ENCODE results near the gene VPS35L. TPM values are rescaled to one million over a fixed set of nuclear protein-coding genes. Genes with fewer than 3 reads are reported as not detected.

Gene VPS35L
- total RNA-seq, 2 experiments from 2014 or later = 33.9 to 38.0 TPM

DNA sequence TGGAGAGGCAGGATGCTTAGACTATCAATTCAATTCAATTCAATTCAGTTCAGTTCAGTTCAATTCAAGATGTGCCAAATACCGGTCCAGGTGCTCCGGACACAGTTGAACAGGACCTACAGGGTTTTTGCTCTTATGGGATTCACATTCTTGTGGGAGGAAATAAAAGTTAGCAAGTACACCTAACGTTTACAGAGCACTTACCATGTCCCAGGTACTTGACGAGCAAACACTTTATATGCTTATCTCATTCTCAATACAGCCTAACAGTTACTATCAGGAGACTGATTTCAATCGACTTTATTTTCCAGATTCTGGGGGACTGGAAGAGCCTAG lies 33.1 kb upstream of the VPS35L start:
- POLR2A ChIA-PET = interaction anchor here (1.7 kb wide), 1 partner anchor 33 kb away, joined by 7 read pairs; the partner anchor contains the start of gene VPS35L
- peaks cover 6% of the 10 kb centered on the region for H3K36me3 Mint-ChIP-seq
- peaks cover 41% of the 10 kb centered on the region for H3K4me1 Mint-ChIP-seq (ENCODE audit: low read depth)
- peak overlapping the region; percentile 90 for H3K4me3 Mint-ChIP-seq
- H3K27ac Mint-ChIP-seq = peak overlapping the region; percentile 75
- intact Hi-C loops (cut with micrococcal nuclease) = loop anchor here (1.0 to 5.0 kb wide), 5 partner anchors 33 to 720 kb away; partner anchors contain the start of genes ARL6IP1, COQ7, IQCK and KNOP1
- no peaks in the 10 kb centered on the region for H3K27me3 Mint-ChIP-seq
- CTCF ChIA-PET = interaction anchor here (0.7 kb wide), 1 partner anchor 142 kb away, joined by 3 read pairs; no protein-coding TSS in a partner anchor
- no peak for DNase-seq
- H3K9me3 Mint-ChIP-seq = no peaks in the 10 kb centered on the region

- intact Hi-C loops (cut with micrococcal nuclease) = loop anchor here (1.0 to 5.0 kb wide), 5 partner anchors 33 to 720 kb away; partner anchors contain the start of genes ARL6IP1, COQ7, IQCK and KNOP1
- ChIA-PET CTCF (interaction anchor here (0.7 to 4.1 kb wide), 2 partner anchors 32 to 142 kb away, joined by 3 to 35 read pairs; partner anchors contain the start of gene VPS35L), POLR2A (interaction anchor here (1.7 to 3.7 kb wide), 2 partner anchors 33 kb away, joined by 7 to 33 read pairs; partner anchors contain the start of gene VPS35L)
- peaks cover 4% of the 10 kb centered on the region for H3K36me3 Mint-ChIP-seq
- H3K9me3 Mint-ChIP-seq = no peaks in the 10 kb centered on the region
- H3K4me3 Mint-ChIP-seq = no peak overlapping the region
- peaks cover 37% of the 10 kb centered on the region for H3K4me1 Mint-ChIP-seq (ENCODE audit: low read depth)
- no peak overlapping the region for H3K27ac Mint-ChIP-seq
- no peaks in the 10 kb centered on the region for H3K27me3 Mint-ChIP-seq
- DNase-seq = no peak
These were observed 32.7 kb upstream of the VPS35L start for GRCh38 chr16:19522760-19523159.

DNA sequence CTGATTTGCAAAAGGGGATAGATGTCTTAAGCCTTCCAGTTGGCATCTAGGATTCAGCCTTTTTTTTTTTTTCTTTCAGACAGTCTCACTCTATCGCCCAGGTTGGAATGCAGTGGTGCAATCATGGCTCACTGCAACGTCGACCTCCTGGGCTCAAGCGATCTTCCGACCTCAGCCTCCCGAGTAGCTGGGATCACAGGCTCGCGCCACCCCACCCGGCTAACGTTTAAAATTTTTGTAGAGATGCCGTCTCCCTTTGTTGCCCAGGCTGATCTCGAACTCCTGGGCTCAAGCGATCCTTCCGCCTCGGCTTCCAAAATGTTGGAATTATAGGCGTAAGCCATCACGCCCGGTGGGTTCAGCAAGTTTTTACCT lies 32.3 kb upstream of the VPS35L start:
- Mint-ChIP-seq H3K27me3 (no peaks in the 10 kb centered on the region), H3K27ac (no peak overlapping the region), H3K4me3 (no peak overlapping the region), H3K9me3 (no peaks in the 10 kb centered on the region), H3K4me1 (ENCODE audit: low read depth) (peaks cover 37% of the 10 kb centered on the region), H3K36me3 (peaks cover 8% of the 10 kb centered on the region)
- intact Hi-C loops (cut with micrococcal nuclease) = loop anchor here (5.0 kb wide), 3 partner anchors 406 to 721 kb away; partner anchors contain the start of genes ARL6IP1 and COQ7
- no peak for DNase-seq
- CTCF ChIA-PET = interaction anchor here (2.2 to 4.1 kb wide), 2 partner anchors 20 to 32 kb away, joined by 15 to 35 read pairs; partner anchors contain the start of gene VPS35L
- POLR2A ChIA-PET = interaction anchor here (3.7 kb wide), 1 partner anchor 32 kb away, joined by 33 read pairs; the partner anchor contains the start of gene VPS35L

DNA sequence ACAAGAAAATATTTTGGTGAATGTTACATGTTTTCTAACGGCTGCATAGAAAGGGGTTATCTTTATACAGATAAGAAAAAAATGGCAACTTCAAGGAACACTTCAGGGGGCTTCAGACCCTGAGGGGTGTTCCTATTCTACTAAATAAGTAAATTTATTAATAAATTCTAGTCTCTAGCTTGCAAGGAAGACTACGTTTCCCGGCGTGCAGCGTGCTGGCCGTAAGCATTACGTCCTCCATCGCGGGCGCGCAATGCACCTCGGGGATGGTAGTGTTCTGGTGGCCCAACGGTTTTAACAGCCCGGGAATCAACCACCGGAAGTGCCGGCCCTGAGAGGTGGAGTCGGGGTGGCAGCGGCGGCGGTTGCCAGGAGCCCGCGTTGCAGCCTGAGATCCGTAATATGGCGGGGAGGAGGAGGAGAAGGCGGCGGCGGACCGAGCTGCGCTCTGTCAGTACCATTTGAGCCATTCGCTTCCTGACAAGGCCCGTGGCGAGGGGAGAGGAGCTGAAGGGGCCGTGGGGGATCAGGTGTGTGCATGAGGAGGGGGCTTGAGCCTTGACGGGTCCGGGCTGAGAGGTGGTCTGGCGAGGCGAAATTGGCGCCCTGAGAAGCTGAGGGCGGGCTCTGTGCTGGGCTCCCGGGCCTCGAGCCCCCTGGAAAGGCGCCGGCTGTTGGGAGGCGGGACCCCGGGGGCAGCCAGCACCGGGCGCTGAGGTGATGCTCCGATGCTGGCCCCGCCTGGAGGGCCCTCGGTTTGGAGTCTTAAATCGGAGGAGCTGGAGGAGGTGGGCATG lies 31.7 kb upstream of the VPS35L start, which contains the start of gene CCP110:
TSS of gene CCP110 (plus strand) at position 384 of the 797 bp plus-strand sequence. CDS start 3,940 bp downstream, outside the sequence.
- ChIA-PET CTCF (interaction anchor here (0.6 to 4.1 kb wide), 6 partner anchors 18 to 451 kb away, joined by 3 to 35 read pairs (median 3); partner anchors contain the start of gene VPS35L), POLR2A (interaction anchor here (0.8 to 3.7 kb wide), 4 partner anchors 9 to 456 kb away, joined by 3 to 33 read pairs (median 3); partner anchors contain the start of genes COQ7 and VPS35L)
- Mint-ChIP-seq H3K4me1 (ENCODE audit: low read depth) (peaks cover 31% of the 10 kb centered on the region), H3K27me3 (no peaks in the 10 kb centered on the region), H3K27ac (peak within 1 kb of the TSS; percentile 78), H3K4me3 (peak within 1 kb of the TSS; percentile 89), H3K36me3 (peaks cover 11% of the 10 kb centered on the region), H3K9me3 (no peaks in the 10 kb centered on the region)
- intact Hi-C loops (cut with micrococcal nuclease) = loop anchor here (5.0 kb wide), 3 partner anchors 406 to 721 kb away; partner anchors contain the start of genes ARL6IP1 and COQ7
- DNase-seq = peak; percentile 98

DNA sequence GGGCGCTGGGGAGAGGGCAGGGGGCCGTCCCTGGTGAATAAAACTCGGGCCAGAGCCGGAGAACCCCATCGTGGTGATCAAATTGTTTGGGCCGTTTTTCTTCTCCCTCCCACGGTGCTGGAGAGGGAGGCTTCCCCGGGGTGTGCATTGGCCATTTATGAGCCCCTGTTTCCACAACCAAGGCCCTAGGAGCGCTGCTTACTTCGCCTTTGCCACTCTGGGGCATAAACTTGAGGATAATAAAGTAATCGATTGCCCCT lies 31.2 kb upstream of the VPS35L start:
- Mint-ChIP-seq H3K4me3 (peak overlapping the region; percentile 89), H3K27ac (peak overlapping the region; percentile 64), H3K36me3 (peaks cover 11% of the 10 kb centered on the region), H3K27me3 (no peaks in the 10 kb centered on the region), H3K9me3 (no peaks in the 10 kb centered on the region), H3K4me1 (ENCODE audit: low read depth) (peaks cover 27% of the 10 kb centered on the region)
- ChIA-PET POLR2A (interaction anchor here (0.8 to 3.7 kb wide), 4 partner anchors 9 to 457 kb away, joined by 3 to 33 read pairs (median 3); partner anchors contain the start of genes COQ7 and VPS35L), CTCF (interaction anchor here (0.6 to 4.1 kb wide), 7 partner anchors 18 to 451 kb away, joined by 3 to 35 read pairs (median 3); partner anchors contain the start of gene VPS35L)
- intact Hi-C loops (cut with micrococcal nuclease) = loop anchor here (5.0 kb wide), 3 partner anchors 407 to 722 kb away; partner anchors contain the start of genes ARL6IP1 and COQ7
- no peak for DNase-seq

- intact Hi-C loops (cut with micrococcal nuclease) = loop anchor here (5.0 kb wide), 3 partner anchors 407 to 722 kb away; partner anchors contain the start of genes ARL6IP1 and COQ7
- POLR2A ChIA-PET = interaction anchor here (0.8 to 3.7 kb wide), 4 partner anchors 8 to 457 kb away, joined by 3 to 33 read pairs (median 3); partner anchors contain the start of genes COQ7 and VPS35L
- H3K4me3 Mint-ChIP-seq = peak overlapping the region; percentile 89
These were observed 30.7 kb upstream of the VPS35L start for GRCh38 chr16:19524616-19525384.

DNA sequence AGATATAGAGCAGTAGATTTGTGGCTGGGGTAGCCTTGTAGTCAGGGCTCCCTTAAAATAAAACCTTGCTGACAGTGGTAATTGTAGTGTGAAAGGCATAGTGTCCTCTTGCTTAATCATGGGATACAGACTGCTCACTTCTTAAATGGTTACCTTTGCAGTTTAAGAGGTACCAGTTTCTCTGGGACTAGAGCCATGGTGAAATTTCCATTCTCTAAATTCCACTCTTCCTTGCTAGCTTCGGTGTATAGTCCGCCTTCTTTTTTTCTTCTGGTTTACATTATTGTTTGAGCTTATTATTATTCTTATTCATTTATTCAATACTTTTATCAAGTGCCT lies 30.1 kb upstream of the VPS35L start:
- Mint-ChIP-seq H3K27me3 (no peaks in the 10 kb centered on the region), H3K4me1 (ENCODE audit: low read depth) (peaks cover 24% of the 10 kb centered on the region), H3K27ac (no peak overlapping the region), H3K4me3 (peak overlapping the region; percentile 89), H3K9me3 (no peaks in the 10 kb centered on the region), H3K36me3 (peaks cover 14% of the 10 kb centered on the region)
- intact Hi-C loops (cut with micrococcal nuclease) = no loop called here
- CTCF ChIA-PET = interaction anchor here (0.6 to 4.1 kb wide), 4 partner anchors 22 to 452 kb away, joined by 3 to 35 read pairs (median 9); partner anchors contain the start of gene VPS35L
- no peak for DNase-seq
- POLR2A ChIA-PET = interaction anchor here (1.4 to 3.7 kb wide), 2 partner anchors 8 to 30 kb away, joined by 3 to 33 read pairs; partner anchors contain the start of gene VPS35L

More at GRCh38 chr16:19524616-19525384, 30.7 kb upstream of the VPS35L start:
- peak overlapping the region; percentile 64 for H3K27ac Mint-ChIP-seq
- CTCF ChIA-PET = interaction anchor here (0.6 to 4.1 kb wide), 8 partner anchors 17 to 452 kb away, joined by 3 to 35 read pairs (median 3); partner anchors contain the start of gene VPS35L
- no peaks in the 10 kb centered on the region for H3K27me3 Mint-ChIP-seq
- H3K36me3 Mint-ChIP-seq = peaks cover 13% of the 10 kb centered on the region
- no peak for DNase-seq
- H3K9me3 Mint-ChIP-seq = no peaks in the 10 kb centered on the region
- H3K4me1 Mint-ChIP-seq (ENCODE audit: low read depth) = peaks cover 27% of the 10 kb centered on the region

GRCh38 chr16:19527161-19527560 lies 28.3 kb upstream of the VPS35L start:
- Mint-ChIP-seq H3K4me3 (no peak overlapping the region), H3K4me1 (ENCODE audit: low read depth) (peaks cover 13% of the 10 kb centered on the region), H3K36me3 (peaks cover 16% of the 10 kb centered on the region), H3K27ac (no peak overlapping the region), H3K27me3 (no peaks in the 10 kb centered on the region), H3K9me3 (no peaks in the 10 kb centered on the region)
- no peak for DNase-seq
- intact Hi-C loops (cut with micrococcal nuclease) = no loop called here
- ChIA-PET POLR2A (interaction anchor here (0.6 kb wide), 1 partner anchor 66 kb away, joined by 3 read pairs; no protein-coding TSS in a partner anchor), CTCF (interaction anchor here (0.6 to 1.1 kb wide), 2 partner anchors 24 to 229 kb away, joined by 3 read pairs; no protein-coding TSS in a partner anchor)

- no peaks in the 10 kb centered on the region for H3K27me3 Mint-ChIP-seq
- intact Hi-C loops (cut with micrococcal nuclease) = no loop called here
- H3K27ac Mint-ChIP-seq = no peak overlapping the region
- no peaks in the 10 kb centered on the region for H3K9me3 Mint-ChIP-seq
- CTCF ChIA-PET = interaction anchor here (1.0 kb wide), 1 partner anchor 26 kb away, joined by 4 read pairs; no protein-coding TSS in a partner anchor
- DNase-seq = no peak
- peaks cover 8% of the 10 kb centered on the region for H3K4me1 Mint-ChIP-seq (ENCODE audit: low read depth)
- H3K4me3 Mint-ChIP-seq = no peak overlapping the region
- POLR2A ChIA-PET = no interaction called here
- peaks cover 26% of the 10 kb centered on the region for H3K36me3 Mint-ChIP-seq
These were observed 26.8 kb upstream of the VPS35L start for GRCh38 chr16:19528666-19529065.

GRCh38 chr16:19532601-19533000 lies 22.9 kb upstream of the VPS35L start:
- intact Hi-C loops (cut with micrococcal nuclease) = no loop called here
- Mint-ChIP-seq H3K4me3 (no peak overlapping the region), H3K4me1 (ENCODE audit: low read depth) (no peaks in the 10 kb centered on the region), H3K27me3 (no peaks in the 10 kb centered on the region), H3K9me3 (no peaks in the 10 kb centered on the region), H3K36me3 (peaks cover 42% of the 10 kb centered on the region), H3K27ac (no peak overlapping the region)
- DNase-seq = no peak
- CTCF ChIA-PET = no interaction called here
- POLR2A ChIA-PET = interaction anchor here (1.5 kb wide), 1 partner anchor 8 kb away, joined by 3 read pairs; no protein-coding TSS in a partner anchor
